Tibial nerve (tissue), 4 donors: ENCODE measurements around the gene DLX5. TPM values are rescaled to one million over a fixed set of nuclear protein-coding genes. Genes with fewer than 3 reads are reported as not detected.

Source experiments
- DNase-seq, 2 donors: peaks; one replicate each; pipeline ENCODE4 v3.0.0-alpha.2; 2019; ENCODE audit warnings: low spot score in 2 of 2
- H3K27ac ChIP-seq, 4 donors: fragments of 200-600 bp; sonication (generic) in 3 of 4; one replicate each; pipeline ENCODE4 v1.5.1; 2017 to 2019; ENCODE audit warnings: mild to moderate bottlenecking in 1 of 4
- H3K27me3 ChIP-seq, 2 donors: fragments of 200-600 bp; sonication (generic) in 1 of 2; one replicate each; pipeline versions ENCODE4 v1.5.1 to v1.6.0; 2017 to 2019
- H3K36me3 ChIP-seq, 3 donors: fragments of 200-600 bp; sonication (generic); one replicate each; pipeline ENCODE4 v1.5.1; 2018 to 2019
- H3K4me1 ChIP-seq, 4 donors: fragments of 200-600 bp; sonication (generic) in 3 of 4; one replicate each; pipeline ENCODE4 v1.5.1; 2017 to 2019
- H3K4me3 ChIP-seq, 4 donors: fragments of 200-600 bp; sonication (generic) in 3 of 4; one replicate each; pipeline ENCODE4 v1.5.1; 2017 to 2019; ENCODE audit warnings: mild to moderate bottlenecking in 1 of 4, moderate library complexity in 1 of 4
- H3K9me3 ChIP-seq, 4 donors: fragments of 200-600 bp; sonication (generic) in 3 of 4; one replicate each; pipeline ENCODE4 v1.5.1; 2017 to 2019
- EP300 ChIP-seq, 2 donors: sonication (generic); formaldehyde crosslinking; IDR thresholded peaks; one replicate each; pipeline ENCODE4 v1.6.1; 2017; ENCODE audit warnings: antibody characterized with exemption in 2 of 2, mild to moderate bottlenecking in 1 of 2
- POLR2A ChIP-seq, 2 donors: fragments of 450-650 bp; IDR thresholded peaks; one replicate each; pipeline ENCODE4 v1.6.1; 2017; ENCODE audit warnings: antibody characterized with exemption in 2 of 2, mild to moderate bottlenecking in 2 of 2, moderate library complexity in 2 of 2
- WGBS, 2 donors: methylation state at CpG; one replicate each; pipeline ENCODE4 v1.1.5; 2018; 5-methylcytosine and 5-hydroxymethylcytosine counted together
- total RNA-seq, 4 donors: library from RNA; depleted of rRNA; stranded (reverse); fragments of >200 nt; gene quantifications; one replicate each; pipeline ENCODE4 v1.1.0, GENCODE V29; 2016
- TF ChIP-seq, protein P1 (sequence below), 5 experiments: fragments of 200-600 bp in 3 of 5; fragments of 450-650 bp in 2 of 5; sonication (generic) in 3 of 5; IDR thresholded peaks; one replicate each; pipeline ENCODE4 v1.5.1; 2016 to 2019; ENCODE audit warnings: antibody characterized with exemption in 5 of 5, mild to moderate bottlenecking in 3 of 5, moderate library complexity in 2 of 5

DLX5 gene
- total RNA-seq, 4 donors from 2014 or later = 0.42 TPM; not detected in 3

DNA sequence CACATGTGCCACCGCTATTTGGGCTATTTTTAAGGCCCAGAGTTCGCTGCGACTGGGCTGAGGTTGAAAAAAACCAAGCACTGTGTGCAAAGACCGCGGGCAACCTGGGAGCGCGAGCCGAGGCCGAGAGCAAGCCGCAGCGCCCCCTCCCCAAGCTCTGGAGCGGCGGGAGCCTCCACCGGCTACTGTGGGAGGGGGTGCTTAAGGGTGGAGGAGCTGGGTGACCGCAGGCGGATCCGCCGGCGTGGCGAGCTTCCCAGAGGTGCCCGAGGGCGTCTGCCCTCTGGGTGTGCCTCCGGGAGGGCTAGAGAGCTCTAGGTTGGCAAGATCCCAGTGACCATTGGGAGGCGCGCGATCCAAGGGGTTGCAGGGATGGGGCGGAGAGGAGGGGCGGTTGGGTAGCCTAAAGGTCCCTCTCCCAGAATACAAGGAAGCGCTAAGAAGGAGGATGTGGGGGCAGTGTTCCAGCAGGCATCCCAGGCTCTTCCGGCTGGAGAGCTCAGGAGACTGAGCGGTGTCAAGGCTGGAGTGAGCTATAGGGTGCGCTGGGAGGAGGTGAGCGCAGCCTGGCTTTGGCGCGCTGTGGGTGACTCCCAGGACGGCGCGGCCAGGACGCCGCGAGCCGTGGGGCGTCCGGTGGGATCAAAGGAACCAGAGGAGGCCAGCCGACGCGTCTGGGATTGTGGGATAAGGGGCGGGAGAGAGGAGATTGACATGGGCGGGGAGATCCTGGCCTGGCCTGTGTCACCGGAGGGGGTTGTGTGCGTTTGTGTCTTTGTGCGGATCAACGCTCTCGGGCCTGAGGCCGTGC lies 8.0 kb downstream of the DLX5 start:
- Histone ChIP-seq H3K27me3 (peaks cover 6 to 100% of the 10 kb centered on the region in 2 donors), H3K36me3 (no peaks in the 10 kb centered on the region), H3K4me1 (peaks cover 0 to 40% (median 11%) of the 10 kb centered on the region in 4 donors), H3K27ac (no peak overlapping the region), H3K9me3 (peaks cover 0 to 5% (median 0%) of the 10 kb centered on the region in 4 donors), H3K4me3 (peak overlapping the region in 1 of 4 donors; percentile 8)
- TF ChIP-seq, protein P1, sequence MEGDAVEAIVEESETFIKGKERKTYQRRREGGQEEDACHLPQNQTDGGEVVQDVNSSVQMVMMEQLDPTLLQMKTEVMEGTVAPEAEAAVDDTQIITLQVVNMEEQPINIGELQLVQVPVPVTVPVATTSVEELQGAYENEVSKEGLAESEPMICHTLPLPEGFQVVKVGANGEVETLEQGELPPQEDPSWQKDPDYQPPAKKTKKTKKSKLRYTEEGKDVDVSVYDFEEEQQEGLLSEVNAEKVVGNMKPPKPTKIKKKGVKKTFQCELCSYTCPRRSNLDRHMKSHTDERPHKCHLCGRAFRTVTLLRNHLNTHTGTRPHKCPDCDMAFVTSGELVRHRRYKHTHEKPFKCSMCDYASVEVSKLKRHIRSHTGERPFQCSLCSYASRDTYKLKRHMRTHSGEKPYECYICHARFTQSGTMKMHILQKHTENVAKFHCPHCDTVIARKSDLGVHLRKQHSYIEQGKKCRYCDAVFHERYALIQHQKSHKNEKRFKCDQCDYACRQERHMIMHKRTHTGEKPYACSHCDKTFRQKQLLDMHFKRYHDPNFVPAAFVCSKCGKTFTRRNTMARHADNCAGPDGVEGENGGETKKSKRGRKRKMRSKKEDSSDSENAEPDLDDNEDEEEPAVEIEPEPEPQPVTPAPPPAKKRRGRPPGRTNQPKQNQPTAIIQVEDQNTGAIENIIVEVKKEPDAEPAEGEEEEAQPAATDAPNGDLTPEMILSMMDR (IDR thresholded peaks at IDR 0.05) = no peak
- no peak for TF ChIP-seq POLR2A (IDR thresholded peaks at IDR 0.05)
- WGBS, 2 donors = 6 to 17% methylated on average over 52 of the region's 55 CpGs
- no peak for DNase-seq

DNA sequence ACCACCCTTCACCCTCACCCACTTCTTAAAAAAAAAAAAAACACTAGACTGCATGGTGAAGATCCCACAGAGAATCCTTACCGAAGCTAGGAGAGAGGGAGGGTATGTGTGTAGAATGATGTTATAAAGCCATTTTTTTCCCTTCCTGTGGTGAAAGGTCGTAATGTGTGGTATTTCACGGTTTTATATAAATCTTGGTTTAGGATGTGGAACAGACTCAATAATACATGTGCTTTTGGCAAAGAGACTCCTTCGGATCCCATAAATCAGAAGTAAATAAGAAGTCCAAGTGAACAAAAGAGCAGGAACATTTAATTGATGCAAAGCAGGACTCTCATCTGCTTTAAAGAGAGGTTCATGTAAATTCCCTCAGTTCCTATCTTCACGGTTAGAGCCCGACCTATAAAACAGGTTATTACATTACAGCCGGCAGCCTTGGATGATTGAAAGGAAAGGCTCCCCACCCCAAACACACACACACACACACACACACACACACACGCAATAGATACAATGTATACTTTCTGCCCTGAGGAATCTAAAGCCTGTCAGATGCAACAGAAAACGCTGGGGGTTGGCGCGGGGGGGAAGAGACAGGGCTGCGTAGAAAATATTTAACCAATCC lies 8.8 kb downstream of the DLX5 start:
- H3K9me3 ChIP-seq = peaks cover 0 to 5% (median 0%) of the 10 kb centered on the region in 4 donors
- DNase-seq = no peak
- H3K4me3 ChIP-seq = no peak overlapping the region

DNA sequence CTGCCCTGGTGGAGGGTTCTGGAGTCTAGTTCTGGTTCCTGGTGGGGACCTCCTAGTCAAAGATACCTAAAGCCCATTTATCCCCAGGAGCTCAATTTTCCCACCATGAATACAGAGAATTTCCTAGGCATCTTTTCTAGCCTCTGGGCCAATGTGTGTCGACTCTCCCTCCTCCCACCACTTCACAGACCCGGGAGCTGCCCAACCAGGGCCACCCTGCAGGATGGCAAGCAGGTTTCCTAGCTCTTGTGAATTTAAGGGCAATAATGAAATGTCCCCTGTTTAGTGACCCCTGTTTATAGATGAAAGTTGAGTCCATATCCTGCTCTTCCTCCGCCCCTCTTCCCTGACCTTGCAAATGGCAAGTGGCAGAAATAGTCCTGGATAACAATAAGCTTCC lies 9.4 kb downstream of the DLX5 start:
- Histone ChIP-seq H3K4me3 (no peak overlapping the region), H3K27me3 (peaks cover 5 to 100% of the 10 kb centered on the region in 2 donors), H3K36me3 (no peaks in the 10 kb centered on the region), H3K4me1 (peaks cover 0 to 29% (median 7%) of the 10 kb centered on the region in 4 donors), H3K27ac (no peak overlapping the region), H3K9me3 (peaks cover 0 to 5% (median 0%) of the 10 kb centered on the region in 4 donors)
- WGBS, 2 donors = 16 to 21% methylated on average over 3 of the region's 3 CpGs
- TF ChIP-seq EP300 (IDR thresholded peaks at IDR 0.05) (no peak), POLR2A (IDR thresholded peaks at IDR 0.05) (no peak)
- TF ChIP-seq, protein P1 (IDR thresholded peaks at IDR 0.05) = no peak
- DNase-seq = no peak

More for the DNA sequence above, 8.8 kb downstream of the DLX5 start:
- no peak overlapping the region for H3K27ac ChIP-seq
- H3K36me3 ChIP-seq = no peaks in the 10 kb centered on the region
- WGBS, 2 donors = 9 to 11% methylated on average over 12 of the region's 12 CpGs
- H3K4me1 ChIP-seq = peaks cover 0 to 33% (median 8%) of the 10 kb centered on the region in 4 donors
- peaks cover 5 to 100% of the 10 kb centered on the region in 2 donors for H3K27me3 ChIP-seq
- TF ChIP-seq EP300 (IDR thresholded peaks at IDR 0.05) (no peak), POLR2A (IDR thresholded peaks at IDR 0.05) (no peak)
- TF ChIP-seq, protein P1 (IDR thresholded peaks at IDR 0.05) = no peak

DNA sequence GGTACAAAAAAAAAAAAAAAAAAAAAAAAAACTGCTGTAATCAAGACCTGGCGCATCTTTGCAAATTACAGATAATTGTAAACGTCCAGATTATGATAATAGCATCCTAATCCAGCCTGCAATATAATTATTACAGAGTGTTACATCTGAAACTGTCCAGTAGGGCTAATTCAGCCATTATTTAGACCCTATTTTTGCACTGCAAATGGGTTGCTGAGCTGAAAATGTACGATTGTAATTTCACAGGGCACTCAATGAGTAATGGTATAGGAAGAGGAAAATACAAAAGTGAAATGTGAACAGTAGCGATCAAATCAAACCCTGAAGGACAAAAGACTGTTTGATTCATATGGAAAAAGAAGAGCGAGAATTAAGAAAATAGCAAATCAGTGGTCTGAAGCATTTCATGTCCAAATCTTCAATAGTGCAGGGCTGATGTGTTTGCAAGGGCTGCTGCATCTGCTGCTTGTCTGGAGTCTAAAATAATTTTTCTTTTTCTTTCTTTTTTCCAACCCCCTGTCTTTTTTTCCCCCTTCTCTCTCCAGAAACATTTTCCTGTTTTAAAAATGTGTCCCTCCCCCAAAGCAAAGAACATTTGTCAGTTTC lies 10.4 kb downstream of the DLX5 start:
- peaks cover 5 to 100% of the 10 kb centered on the region in 2 donors for H3K27me3 ChIP-seq
- WGBS, 2 donors = 18 to 21% methylated on average over 5 of the region's 5 CpGs
- no peak overlapping the region for H3K4me3 ChIP-seq

More for the DNA sequence above, 10.4 kb downstream of the DLX5 start:
- H3K36me3 ChIP-seq = no peaks in the 10 kb centered on the region
- DNase-seq = no peak
- H3K27ac ChIP-seq = no peak overlapping the region
- peaks cover 0 to 29% (median 7%) of the 10 kb centered on the region in 4 donors for H3K4me1 ChIP-seq
- H3K9me3 ChIP-seq = peaks cover 0 to 5% (median 0%) of the 10 kb centered on the region in 4 donors
- TF ChIP-seq, protein P1 (IDR thresholded peaks at IDR 0.05) = no peak
- TF ChIP-seq POLR2A (IDR thresholded peaks at IDR 0.05) (no peak), EP300 (IDR thresholded peaks at IDR 0.05) (no peak)
